Measurements from ENCODE around the gene ERC1.
A peak's percentile ranks its signal among the peaks of the same experiment; 100 is the strongest.

Gene ERC1

GRCh38 chr12:1204581-1205121, 213.6 kb downstream of the ERC1 start (continued):
- TF ChIP-seq ZNF214 (tag by site-specific recombination; IDR thresholded peaks at IDR 0.05; ENCODE audit: borderline replicate concordance) (no peak), PRDM6 (tag by site-specific recombination; IDR thresholded peaks at IDR 0.05) (peak; percentile 72), PRDM2 (tag by site-specific recombination; IDR thresholded peaks at IDR 0.05; ENCODE audit: borderline replicate concordance) (no peak), ZSCAN30 (tag by site-specific recombination; IDR thresholded peaks at IDR 0.05) (0 out of 2 replicates have a peak, but pooled peaks have one; percentile 24), ZBTB1 (tag by site-specific recombination; IDR thresholded peaks at IDR 0.05) (0 out of 2 replicates have a peak, but pooled peaks have one; percentile 61), KLF10 (tag by site-specific recombination; IDR thresholded peaks at IDR 0.05) (peak; percentile 73), ZNF155 (tag by site-specific recombination; IDR thresholded peaks at IDR 0.05) (no peak), AEBP2 (tag by site-specific recombination; IDR thresholded peaks at IDR 0.05; ENCODE audit: borderline replicate concordance) (no peak), ZNF624 (tag by site-specific recombination; IDR thresholded peaks at IDR 0.05) (no peak), REPIN1 (tag by site-specific recombination; IDR thresholded peaks at IDR 0.05; ENCODE audit: low read depth) (no peak), ZNF302 (tag by site-specific recombination; IDR thresholded peaks at IDR 0.05; ENCODE audit: low read depth) (no peak), ZXDB (tag by site-specific recombination; IDR thresholded peaks at IDR 0.05) (no peak; the same call in 1 of the 2 replicates), PBX3 (CRISPR knock-in tag; IDR thresholded peaks at IDR 0.05) (no peak), ZNF426 (tag by site-specific recombination; IDR thresholded peaks at IDR 0.05) (no peak), ZNF510 (tag by site-specific recombination; IDR thresholded peaks at IDR 0.05; ENCODE audit: insufficient replicate concordance) (no peak), FEZF1 (tag by site-specific recombination; IDR thresholded peaks at IDR 0.05) (peak; percentile 95), ZNF23 (tag by site-specific recombination; IDR thresholded peaks at IDR 0.05; ENCODE audit: borderline replicate concordance) (no peak), ZNF311 (tag by site-specific recombination; IDR thresholded peaks at IDR 0.05; ENCODE audit: borderline replicate concordance) (no peak), ZBTB10 (tag by site-specific recombination; IDR thresholded peaks at IDR 0.05) (no peak), KLF1 (tag by site-specific recombination; IDR thresholded peaks at IDR 0.05) (no peak), MZF1 (tag by site-specific recombination; IDR thresholded peaks at IDR 0.05; ENCODE audit: borderline replicate concordance) (no peak), SP7 (tag by site-specific recombination; IDR thresholded peaks at IDR 0.05) (no peak), ZNF596 (tag by site-specific recombination; IDR thresholded peaks at IDR 0.05) (0 out of 2 replicates have a peak, but pooled peaks have one; percentile 33), HOXC10 (CRISPR knock-in tag; IDR thresholded peaks at IDR 0.05) (no peak), ZNF629 (tag by site-specific recombination; IDR thresholded peaks at IDR 0.05) (no peak), HOXD13 (CRISPR knock-in tag; IDR thresholded peaks at IDR 0.05; ENCODE audit: borderline replicate concordance) (no peak)
